ENCODE data around the gene CCR5.

DNA sequence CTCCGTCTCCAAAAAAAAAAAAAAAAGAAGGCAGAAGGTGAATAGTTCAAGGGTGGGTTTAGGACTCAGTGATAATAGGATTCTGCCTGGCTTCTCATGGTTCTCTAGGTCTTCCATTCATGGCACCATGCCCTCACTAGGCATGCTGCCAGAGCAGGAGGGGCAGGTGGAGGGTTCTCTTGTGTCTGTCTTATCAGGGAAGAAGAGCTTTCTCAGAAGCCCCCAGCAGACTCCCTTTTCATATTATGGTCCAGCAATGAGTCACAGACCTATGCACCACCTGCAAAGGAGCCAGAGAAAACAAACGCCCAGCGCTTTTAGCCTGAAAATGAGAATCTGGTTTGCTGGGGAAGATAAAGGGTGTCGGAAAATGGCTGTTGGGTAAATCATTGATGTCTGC, 13.8 kb upstream of the CCR5 start:
- TF ChIP-seq, protein P1, sequence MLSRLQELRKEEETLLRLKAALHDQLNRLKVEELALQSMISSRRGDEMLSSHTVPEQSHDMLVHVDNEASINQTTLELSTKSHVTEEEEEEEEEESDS (CRISPR knock-in tag; IDR thresholded peaks at IDR 0.05; ENCODE audit: borderline replicate concordance): no peak
- TF ChIP-seq, protein P2, sequence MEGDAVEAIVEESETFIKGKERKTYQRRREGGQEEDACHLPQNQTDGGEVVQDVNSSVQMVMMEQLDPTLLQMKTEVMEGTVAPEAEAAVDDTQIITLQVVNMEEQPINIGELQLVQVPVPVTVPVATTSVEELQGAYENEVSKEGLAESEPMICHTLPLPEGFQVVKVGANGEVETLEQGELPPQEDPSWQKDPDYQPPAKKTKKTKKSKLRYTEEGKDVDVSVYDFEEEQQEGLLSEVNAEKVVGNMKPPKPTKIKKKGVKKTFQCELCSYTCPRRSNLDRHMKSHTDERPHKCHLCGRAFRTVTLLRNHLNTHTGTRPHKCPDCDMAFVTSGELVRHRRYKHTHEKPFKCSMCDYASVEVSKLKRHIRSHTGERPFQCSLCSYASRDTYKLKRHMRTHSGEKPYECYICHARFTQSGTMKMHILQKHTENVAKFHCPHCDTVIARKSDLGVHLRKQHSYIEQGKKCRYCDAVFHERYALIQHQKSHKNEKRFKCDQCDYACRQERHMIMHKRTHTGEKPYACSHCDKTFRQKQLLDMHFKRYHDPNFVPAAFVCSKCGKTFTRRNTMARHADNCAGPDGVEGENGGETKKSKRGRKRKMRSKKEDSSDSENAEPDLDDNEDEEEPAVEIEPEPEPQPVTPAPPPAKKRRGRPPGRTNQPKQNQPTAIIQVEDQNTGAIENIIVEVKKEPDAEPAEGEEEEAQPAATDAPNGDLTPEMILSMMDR (CRISPR knock-in tag; IDR thresholded peaks at IDR 0.05): no peak
- TF ChIP-seq TCF12 (IDR thresholded peaks at IDR 0.05) (no peak), TCF12 (CRISPR knock-in tag; IDR thresholded peaks at IDR 0.05) (no peak)
- TF ChIP-seq, protein P3, sequence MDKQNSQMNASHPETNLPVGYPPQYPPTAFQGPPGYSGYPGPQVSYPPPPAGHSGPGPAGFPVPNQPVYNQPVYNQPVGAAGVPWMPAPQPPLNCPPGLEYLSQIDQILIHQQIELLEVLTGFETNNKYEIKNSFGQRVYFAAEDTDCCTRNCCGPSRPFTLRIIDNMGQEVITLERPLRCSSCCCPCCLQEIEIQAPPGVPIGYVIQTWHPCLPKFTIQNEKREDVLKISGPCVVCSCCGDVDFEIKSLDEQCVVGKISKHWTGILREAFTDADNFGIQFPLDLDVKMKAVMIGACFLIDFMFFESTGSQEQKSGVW (CRISPR knock-in tag; IDR thresholded peaks at IDR 0.05; ENCODE audit: borderline replicate concordance): no peak
